Measurements from ENCODE around the gene MGAT4B.

The MGAT4B gene

GRCh38 chr5:179814090-179814489 lies 7.4 kb upstream of the MGAT4B start:
- in situ Hi-C loops (cut with MboI; ENCODE audit: low sequenced_read_pairs): loop anchor here (25.0 kb wide), 1 partner anchor 273 kb away; no protein-coding TSS in a partner anchor

DNA sequence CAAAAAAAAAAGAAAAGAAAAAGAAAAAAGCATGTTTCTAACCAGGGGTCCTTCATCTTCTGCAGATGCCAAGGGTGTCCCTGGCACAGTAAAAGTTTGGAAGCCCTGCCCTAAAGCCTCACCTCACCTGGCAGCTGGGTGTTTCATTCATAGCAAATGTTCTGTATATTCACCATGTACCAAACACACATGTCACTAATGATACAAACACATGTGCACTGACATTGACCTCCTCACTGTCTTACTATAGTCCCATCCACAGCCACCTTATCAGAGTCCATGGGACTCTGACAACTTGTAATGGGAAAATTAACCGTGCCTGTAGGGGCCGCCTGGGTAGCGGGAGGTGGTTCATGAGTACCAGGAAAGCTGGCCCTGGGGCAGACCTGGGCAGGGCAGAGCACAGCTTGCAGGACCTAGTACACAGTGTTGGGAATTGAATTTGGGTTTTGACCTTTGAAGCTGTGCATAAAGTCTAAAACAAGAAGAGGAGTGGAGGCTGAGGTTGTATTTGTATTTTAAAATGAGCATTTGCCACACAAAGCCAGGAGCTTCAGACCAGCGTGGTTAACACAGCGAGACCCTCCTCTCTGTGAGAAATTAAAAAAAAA lies 6.4 kb upstream of the MGAT4B start:
- in situ Hi-C loops (cut with MboI; ENCODE audit: low sequenced_read_pairs): loop anchor here (25.0 kb wide), 1 partner anchor 274 kb away; no protein-coding TSS in a partner anchor

- in situ Hi-C loops (cut with MboI; ENCODE audit: low sequenced_read_pairs): loop anchor here (25.0 kb wide), 1 partner anchor 275 kb away; no protein-coding TSS in a partner anchor
These were observed 5.6 kb upstream of the MGAT4B start for GRCh38 chr5:179812135-179812825.

DNA sequence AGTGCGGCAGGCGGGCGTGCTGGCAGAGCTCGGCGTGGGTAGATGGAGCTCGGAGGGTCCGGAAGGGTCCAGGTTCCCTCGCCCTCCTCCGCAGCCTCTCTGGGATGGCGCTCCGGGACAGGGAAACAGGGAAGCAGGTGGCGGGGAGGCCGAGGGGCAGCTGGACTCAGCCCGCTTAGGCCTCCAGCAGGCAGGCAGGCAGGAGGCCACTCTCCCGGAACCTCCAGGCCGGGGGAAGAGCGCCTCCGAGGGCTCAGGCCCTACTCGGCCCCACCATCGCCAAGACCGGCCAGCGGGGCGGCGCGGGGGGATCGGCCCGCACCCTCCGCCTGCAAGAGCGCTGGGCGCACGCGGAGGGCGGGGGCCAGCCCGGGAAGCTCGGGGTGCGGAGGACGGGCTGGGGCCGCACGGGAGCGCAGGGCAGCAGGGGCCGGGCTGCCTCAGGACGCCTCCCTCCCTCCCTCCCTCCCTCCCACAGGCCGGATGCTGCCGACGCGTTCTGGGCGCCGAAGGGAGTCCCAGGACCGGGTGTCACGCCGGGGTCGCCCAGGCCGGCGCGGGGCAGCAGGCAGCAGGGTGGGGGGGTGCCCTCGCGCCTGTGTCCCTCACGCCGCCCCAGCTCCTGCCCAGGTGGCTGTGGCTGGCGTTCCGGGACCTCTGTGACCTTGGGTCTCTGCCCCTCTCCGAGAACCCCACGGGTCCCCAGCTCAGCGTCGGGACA lies 977 bp downstream of the MGAT4B start:
- in situ Hi-C loops (cut with MboI; ENCODE audit: low sequenced_read_pairs): loop anchor here (25.0 kb wide), 1 partner anchor 282 kb away; no protein-coding TSS in a partner anchor

GRCh38 chr5:179805070-179805528 lies 1.6 kb downstream of the MGAT4B start:
- in situ Hi-C loops (cut with MboI; ENCODE audit: low sequenced_read_pairs): loop anchor here (25.0 kb wide), 1 partner anchor 282 kb away; no protein-coding TSS in a partner anchor

DNA sequence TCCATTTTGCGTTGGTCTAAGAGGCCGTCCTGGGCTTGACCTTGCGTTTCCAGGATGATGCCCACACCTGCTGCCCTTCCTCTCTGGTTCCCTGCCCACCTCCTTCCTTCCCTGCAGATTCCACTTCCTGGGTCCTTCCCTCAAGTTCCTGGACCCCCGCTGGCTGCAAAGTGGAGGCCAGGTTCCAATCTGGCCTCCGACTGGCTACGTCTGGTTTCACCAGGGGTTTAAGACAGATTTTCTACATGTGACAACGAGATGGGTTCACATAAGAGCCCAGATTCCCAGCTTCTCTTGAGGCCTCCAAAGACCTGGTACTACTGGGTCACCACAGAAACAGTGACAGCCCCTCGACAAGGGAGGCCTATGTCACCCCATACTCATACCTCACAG lies 2.1 kb downstream of the MGAT4B start:
- in situ Hi-C loops (cut with MboI; ENCODE audit: low sequenced_read_pairs): loop anchor here (25.0 kb wide), 1 partner anchor 283 kb away; no protein-coding TSS in a partner anchor

GRCh38 chr5:179803651-179804554 lies 2.8 kb downstream of the MGAT4B start:
- in situ Hi-C loops (cut with MboI; ENCODE audit: low sequenced_read_pairs): loop anchor here (25.0 kb wide), 1 partner anchor 283 kb away; no protein-coding TSS in a partner anchor

- in situ Hi-C loops (cut with MboI; ENCODE audit: low sequenced_read_pairs): loop anchor here (25.0 kb wide), 1 partner anchor 284 kb away; no protein-coding TSS in a partner anchor
These were observed 3.6 kb downstream of the MGAT4B start for GRCh38 chr5:179802950-179803562.

DNA sequence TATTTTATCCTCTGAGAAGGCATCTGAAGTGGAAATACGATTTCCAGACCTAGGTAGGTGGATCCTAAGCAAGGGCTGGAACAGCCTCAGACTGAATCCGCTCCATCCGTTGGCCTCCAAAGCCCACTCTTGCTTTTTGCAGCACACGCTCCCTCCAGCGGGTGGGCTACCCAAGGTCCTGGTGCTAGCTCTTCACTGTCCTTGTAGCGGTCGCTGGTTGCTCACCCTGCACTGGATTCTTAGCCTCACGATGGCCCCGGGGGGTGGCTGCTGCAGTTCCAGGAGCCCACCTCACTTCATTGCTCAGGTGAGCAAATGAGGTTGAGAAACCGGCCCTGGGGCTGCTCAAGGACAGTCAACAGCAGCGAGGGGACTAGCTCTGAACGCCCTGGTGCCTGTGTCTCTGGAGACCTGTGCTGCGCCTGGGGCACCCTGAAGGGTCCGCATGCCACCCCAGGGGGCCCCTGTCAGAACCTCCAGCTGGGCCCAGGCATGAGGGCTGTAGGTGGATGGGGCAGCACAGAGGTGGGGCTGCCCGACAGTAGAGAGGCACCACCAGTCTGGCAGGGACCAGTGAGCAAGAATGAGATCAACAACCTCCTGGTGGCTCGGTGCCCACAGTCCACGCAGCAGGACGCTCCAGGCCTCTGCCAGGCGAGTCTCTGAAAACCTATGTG lies 4.3 kb downstream of the MGAT4B start:
- in situ Hi-C loops (cut with MboI; ENCODE audit: low sequenced_read_pairs): loop anchor here (25.0 kb wide), 1 partner anchor 285 kb away; no protein-coding TSS in a partner anchor

GRCh38 chr5:179801304-179802206 lies 5.1 kb downstream of the MGAT4B start:
- in situ Hi-C loops (cut with MboI; ENCODE audit: low sequenced_read_pairs): loop anchor here (25.0 kb wide), 1 partner anchor 286 kb away; no protein-coding TSS in a partner anchor

DNA sequence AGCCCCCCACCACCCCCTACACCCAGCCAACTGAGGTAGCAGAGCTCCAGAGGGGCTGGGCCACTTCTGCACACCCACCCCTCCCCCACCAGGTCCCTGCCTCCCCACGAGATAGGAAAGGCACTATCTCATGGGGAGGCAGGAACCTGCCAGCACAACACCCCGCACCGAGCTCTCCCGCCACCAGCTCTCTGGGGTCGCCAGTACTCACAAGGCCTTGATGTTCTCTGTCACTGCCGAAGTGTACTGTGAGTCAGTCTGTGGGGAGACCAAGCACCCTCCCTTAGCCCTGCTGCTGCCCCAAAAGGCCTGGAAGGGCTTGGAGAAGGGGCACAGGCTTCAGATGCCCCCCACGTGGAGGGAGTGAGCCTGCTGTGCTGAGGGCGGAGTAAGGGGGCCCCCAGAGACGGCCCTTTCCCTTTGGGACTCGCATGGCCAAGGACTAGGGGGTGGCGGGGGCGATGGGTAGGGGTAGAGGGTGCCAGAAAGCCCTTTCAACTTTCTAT lies 5.9 kb downstream of the MGAT4B start:
- in situ Hi-C loops (cut with MboI; ENCODE audit: low sequenced_read_pairs): loop anchor here (25.0 kb wide), 1 partner anchor 287 kb away; no protein-coding TSS in a partner anchor

DNA sequence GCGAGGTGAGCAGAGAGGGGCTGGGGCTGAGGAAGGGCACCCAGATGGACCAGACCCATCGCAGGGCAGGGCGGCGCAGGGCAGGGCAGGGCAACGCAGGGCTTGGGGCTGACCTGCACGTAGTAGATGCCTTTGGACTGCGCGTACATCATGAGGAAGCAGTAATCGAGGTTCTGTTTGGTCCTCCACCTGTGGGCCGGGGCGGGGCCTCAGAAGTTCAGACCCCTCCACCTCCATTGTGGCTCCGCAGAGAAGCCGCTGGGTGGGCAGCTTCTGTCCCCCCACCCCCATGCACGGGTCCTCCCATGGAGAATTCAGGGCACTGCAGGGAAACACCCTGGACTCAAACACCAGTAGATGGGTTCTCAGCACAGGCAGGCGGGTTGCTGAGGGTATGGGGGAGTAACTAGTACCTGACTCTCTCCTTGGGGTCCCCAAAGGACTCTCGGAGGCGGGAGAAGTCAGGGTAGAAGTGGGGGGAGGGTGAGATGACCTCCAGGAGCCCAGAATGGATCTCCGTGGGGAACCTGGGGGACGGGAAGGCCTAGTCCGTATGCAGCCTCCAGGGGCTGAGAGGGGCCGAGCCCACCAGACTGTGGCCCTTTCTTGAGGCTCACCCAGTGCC lies 6.5 kb downstream of the MGAT4B start:
- in situ Hi-C loops (cut with MboI; ENCODE audit: low sequenced_read_pairs): loop anchor here (25.0 kb wide), 1 partner anchor 287 kb away; no protein-coding TSS in a partner anchor

GRCh38 chr5:179799644-179799973 lies 7.1 kb downstream of the MGAT4B start:
- in situ Hi-C loops (cut with MboI; ENCODE audit: low sequenced_read_pairs): no loop called here

GRCh38 chr5:179798771-179799643 lies 7.7 kb downstream of the MGAT4B start:
- in situ Hi-C loops (cut with MboI; ENCODE audit: low sequenced_read_pairs): no loop called here

DNA sequence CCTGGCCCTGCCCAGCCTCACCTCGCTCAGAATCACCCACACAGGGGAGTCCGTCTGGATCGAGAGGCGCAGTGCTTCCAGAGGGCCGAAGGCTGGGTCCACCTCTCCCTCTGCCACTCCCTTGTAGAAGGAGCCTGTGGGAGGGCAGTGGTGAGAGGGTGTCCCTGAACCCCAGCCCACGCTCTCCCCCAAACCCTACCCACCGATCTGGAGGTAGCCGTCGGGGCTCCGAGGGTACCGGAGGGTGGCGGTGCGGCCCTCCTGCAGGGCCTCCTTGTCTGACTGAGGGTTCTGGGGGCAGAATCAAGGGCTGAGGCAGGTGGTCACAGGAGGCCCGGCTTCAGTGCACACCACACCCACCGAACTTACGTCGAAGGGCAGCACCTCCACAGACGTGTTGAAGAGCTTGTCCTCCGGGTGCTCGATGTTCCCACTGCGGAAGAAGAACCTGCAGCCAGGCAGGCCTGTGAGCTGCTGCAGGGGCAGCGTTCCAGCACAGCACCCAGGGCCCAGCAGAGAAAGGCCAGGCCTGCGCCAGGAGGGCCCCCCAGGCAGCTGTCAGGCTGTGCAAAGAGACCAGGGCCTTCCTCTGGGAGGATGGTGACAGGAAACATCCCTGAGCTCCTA lies 8.4 kb downstream of the MGAT4B start:
- in situ Hi-C loops (cut with MboI; ENCODE audit: low sequenced_read_pairs): no loop called here

GRCh38 chr5:179797741-179798140 lies 8.9 kb downstream of the MGAT4B start:
- in situ Hi-C loops (cut with MboI; ENCODE audit: low sequenced_read_pairs): no loop called here

Measured in HL-60/S4 (cell line).